Tibial artery (tissue), 4 donors: ENCODE results near the gene HLF.
"Not testable (repeated sequence)": the region's sequence is repeated elsewhere in the genome, so short reads cannot be mapped to it uniquely, and the experiment has no call there.

ENCODE experiments used
- DNase-seq, 2 donors: peaks; one replicate each; pipeline ENCODE4 v3.0.0-alpha.2; 2019
- H3K27ac ChIP-seq, 2 donors: fragments of 200-600 bp; sonication (generic) in 1 of 2; 1 replicate in 1 of 2; 2 replicates in 1 of 2; pipeline ENCODE4 v1.5.1; 2018 to 2019; ENCODE audit warnings: mild to moderate bottlenecking in 1 of 2
- H3K27me3 ChIP-seq, 2 donors: fragments of 200-600 bp; sonication (generic) in 1 of 2; one replicate each; pipeline versions ENCODE4 v1.5.1 to v1.6.0; 2016 to 2019
- H3K36me3 ChIP-seq, 3 donors: fragments of 200-600 bp; sonication (generic) in 2 of 3; one replicate each; pipeline ENCODE4 v1.5.1; 2016 to 2019; ENCODE audit warnings: mild to moderate bottlenecking in 2 of 3
- H3K4me1 ChIP-seq, 4 donors: fragments of 200-600 bp; sonication (generic) in 2 of 4; 1 replicate in 3 of 4; 2 replicates in 1 of 4; pipeline ENCODE4 v1.5.1; 2016 to 2019
- H3K4me3 ChIP-seq, 2 donors: fragments of 200-600 bp; sonication (generic) in 1 of 2; 1 replicate in 1 of 2; 2 replicates in 1 of 2; pipeline ENCODE4 v1.5.1; 2018 to 2019; ENCODE audit warnings: mild to moderate bottlenecking in 2 of 2
- H3K9me3 ChIP-seq, 3 donors: fragments of 200-600 bp; sonication (generic) in 1 of 3; one replicate each; pipeline ENCODE4 v1.5.1; 2016 to 2019
- intact Hi-C: fragments of 100-400 bp; cut with DNase I; formaldehyde crosslinking; loops from one replicate; pipeline ENCODE4 v1.15.0; 2023; ENCODE audit warnings: low total_unique reads
- TF ChIP-seq, protein P1 (sequence below), 2 experiments: fragments of 200-600 bp in 1 of 2; fragments of 450-650 bp in 1 of 2; IDR thresholded peaks; one replicate each; pipeline ENCODE4 v1.5.1; 2017 to 2019; ENCODE audit warnings: antibody characterized with exemption in 2 of 2, mild to moderate bottlenecking in 1 of 2, moderate library complexity in 1 of 2

The HLF gene

DNA sequence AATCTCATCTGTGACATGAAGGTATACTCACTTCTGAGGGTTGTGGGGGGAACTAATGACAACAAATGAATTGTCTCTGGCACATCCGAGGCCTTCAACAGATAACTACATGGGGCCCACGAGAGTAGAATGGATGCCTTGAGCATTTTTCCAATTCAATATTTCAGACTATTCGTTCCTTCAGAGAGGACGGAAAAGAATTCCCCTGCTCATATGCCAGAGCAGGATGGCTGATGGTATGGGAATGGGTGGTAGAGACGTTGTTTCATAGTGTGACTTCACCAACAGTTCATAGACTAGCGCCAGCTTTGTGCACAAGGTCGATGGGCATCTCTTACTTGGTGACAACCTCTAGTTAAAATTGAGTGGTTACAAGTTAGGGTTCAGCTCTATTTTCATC is 61.3 kb downstream of the HLF start:
- TF ChIP-seq, protein P1, sequence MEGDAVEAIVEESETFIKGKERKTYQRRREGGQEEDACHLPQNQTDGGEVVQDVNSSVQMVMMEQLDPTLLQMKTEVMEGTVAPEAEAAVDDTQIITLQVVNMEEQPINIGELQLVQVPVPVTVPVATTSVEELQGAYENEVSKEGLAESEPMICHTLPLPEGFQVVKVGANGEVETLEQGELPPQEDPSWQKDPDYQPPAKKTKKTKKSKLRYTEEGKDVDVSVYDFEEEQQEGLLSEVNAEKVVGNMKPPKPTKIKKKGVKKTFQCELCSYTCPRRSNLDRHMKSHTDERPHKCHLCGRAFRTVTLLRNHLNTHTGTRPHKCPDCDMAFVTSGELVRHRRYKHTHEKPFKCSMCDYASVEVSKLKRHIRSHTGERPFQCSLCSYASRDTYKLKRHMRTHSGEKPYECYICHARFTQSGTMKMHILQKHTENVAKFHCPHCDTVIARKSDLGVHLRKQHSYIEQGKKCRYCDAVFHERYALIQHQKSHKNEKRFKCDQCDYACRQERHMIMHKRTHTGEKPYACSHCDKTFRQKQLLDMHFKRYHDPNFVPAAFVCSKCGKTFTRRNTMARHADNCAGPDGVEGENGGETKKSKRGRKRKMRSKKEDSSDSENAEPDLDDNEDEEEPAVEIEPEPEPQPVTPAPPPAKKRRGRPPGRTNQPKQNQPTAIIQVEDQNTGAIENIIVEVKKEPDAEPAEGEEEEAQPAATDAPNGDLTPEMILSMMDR (IDR thresholded peaks at IDR 0.05) = no peak
- Histone ChIP-seq H3K4me3 (no peak overlapping the region), H3K9me3 (no peaks in the 10 kb centered on the region), H3K4me1 (no peaks in the 10 kb centered on the region), H3K36me3 (peaks cover 0 to 5% (median 2%) of the 10 kb centered on the region in 3 donors), H3K27ac (no peak overlapping the region), H3K27me3 (no peaks in the 10 kb centered on the region)
- intact Hi-C loops = loop anchor here (10.0 kb wide), 1 partner anchor 111 kb away; no protein-coding TSS in a partner anchor
- DNase-seq = no peak

GRCh38 chr17:55327225-55328088 is 62.7 kb downstream of the HLF start:
- Histone ChIP-seq H3K27me3 (no peaks in the 10 kb centered on the region), H3K9me3 (no peaks in the 10 kb centered on the region), H3K36me3 (no peaks in the 10 kb centered on the region), H3K4me1 (no peaks in the 10 kb centered on the region), H3K4me3 (no peak overlapping the region), H3K27ac (no peak overlapping the region)
- intact Hi-C loops = loop anchor here (10.0 kb wide), 1 partner anchor 113 kb away; no protein-coding TSS in a partner anchor
- TF ChIP-seq, protein P1 (IDR thresholded peaks at IDR 0.05) = no peak
- no peak for DNase-seq

GRCh38 chr17:55328514-55328913 is 63.8 kb downstream of the HLF start:
- not testable (repeated sequence) for DNase-seq, H3K27ac ChIP-seq
- intact Hi-C loops = loop anchor here (10.0 kb wide), 1 partner anchor 114 kb away; no protein-coding TSS in a partner anchor

GRCh38 chr17:55330344-55330933 is 65.7 kb downstream of the HLF start:
- DNase-seq = no peak
- intact Hi-C loops = no loop called here
- H3K36me3 ChIP-seq = no peaks in the 10 kb centered on the region
- TF ChIP-seq, protein P1 (IDR thresholded peaks at IDR 0.05) = no peak
- H3K9me3 ChIP-seq = no peaks in the 10 kb centered on the region
- no peaks in the 10 kb centered on the region for H3K27me3 ChIP-seq
- H3K4me3 ChIP-seq = no peak overlapping the region
- no peak overlapping the region for H3K27ac ChIP-seq
- no peaks in the 10 kb centered on the region for H3K4me1 ChIP-seq

More at GRCh38 chr17:55328514-55328913, 63.8 kb downstream of the HLF start:
- not testable (repeated sequence) for H3K4me3 ChIP-seq, H3K4me1 ChIP-seq, H3K36me3 ChIP-seq, H3K9me3 ChIP-seq, H3K27me3 ChIP-seq

GRCh38 chr17:55332296-55333041 is 67.7 kb downstream of the HLF start:
- DNase-seq = no peak
- H3K27ac ChIP-seq = no peak overlapping the region
- intact Hi-C loops = no loop called here
- H3K36me3 ChIP-seq = no peaks in the 10 kb centered on the region
- H3K27me3 ChIP-seq = no peaks in the 10 kb centered on the region
- TF ChIP-seq, protein P1 (IDR thresholded peaks at IDR 0.05) = no peak
- no peaks in the 10 kb centered on the region for H3K4me1 ChIP-seq
- no peak overlapping the region for H3K4me3 ChIP-seq
- H3K9me3 ChIP-seq = no peaks in the 10 kb centered on the region
